ENCODE results near the gene OR10J1.
"Not testable (repeated sequence)": the region's sequence is repeated elsewhere in the genome, so short reads cannot be mapped to it uniquely, and the experiment has no call there.

The OR10J1 gene

DNA sequence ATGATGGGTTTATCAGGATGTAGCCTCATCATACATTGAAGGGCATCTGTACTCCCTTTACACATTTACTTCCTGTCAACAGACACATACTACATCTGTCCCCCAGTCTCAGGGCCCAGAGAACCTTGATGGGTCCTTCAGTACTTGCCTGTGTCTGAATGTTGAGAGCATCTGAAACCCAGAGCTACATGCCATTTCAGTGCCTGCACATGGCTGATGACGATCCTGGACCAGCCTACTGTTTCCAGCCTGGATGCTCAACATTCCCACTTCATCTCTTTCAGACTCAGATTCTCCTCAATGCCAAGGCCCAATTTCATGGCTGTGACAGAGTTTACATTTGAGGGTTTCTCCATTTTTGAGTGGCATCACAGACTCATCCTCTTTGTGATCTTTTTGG, 7.6 kb upstream of the OR10J1 start, which contains the start of gene OR10J4:
TSS of gene OR10J4 (plus strand) at position 301 of the 400 bp plus-strand sequence.
- FAIRE-seq (no peak), DNase-seq (ENCODE audit: insufficient read length, low spot score) (no peak)
- TF ChIP-seq, protein P1, sequence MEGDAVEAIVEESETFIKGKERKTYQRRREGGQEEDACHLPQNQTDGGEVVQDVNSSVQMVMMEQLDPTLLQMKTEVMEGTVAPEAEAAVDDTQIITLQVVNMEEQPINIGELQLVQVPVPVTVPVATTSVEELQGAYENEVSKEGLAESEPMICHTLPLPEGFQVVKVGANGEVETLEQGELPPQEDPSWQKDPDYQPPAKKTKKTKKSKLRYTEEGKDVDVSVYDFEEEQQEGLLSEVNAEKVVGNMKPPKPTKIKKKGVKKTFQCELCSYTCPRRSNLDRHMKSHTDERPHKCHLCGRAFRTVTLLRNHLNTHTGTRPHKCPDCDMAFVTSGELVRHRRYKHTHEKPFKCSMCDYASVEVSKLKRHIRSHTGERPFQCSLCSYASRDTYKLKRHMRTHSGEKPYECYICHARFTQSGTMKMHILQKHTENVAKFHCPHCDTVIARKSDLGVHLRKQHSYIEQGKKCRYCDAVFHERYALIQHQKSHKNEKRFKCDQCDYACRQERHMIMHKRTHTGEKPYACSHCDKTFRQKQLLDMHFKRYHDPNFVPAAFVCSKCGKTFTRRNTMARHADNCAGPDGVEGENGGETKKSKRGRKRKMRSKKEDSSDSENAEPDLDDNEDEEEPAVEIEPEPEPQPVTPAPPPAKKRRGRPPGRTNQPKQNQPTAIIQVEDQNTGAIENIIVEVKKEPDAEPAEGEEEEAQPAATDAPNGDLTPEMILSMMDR (IDR thresholded peaks at IDR 0.05; ENCODE audit: insufficient read depth, missing control alignments): no peak

DNA sequence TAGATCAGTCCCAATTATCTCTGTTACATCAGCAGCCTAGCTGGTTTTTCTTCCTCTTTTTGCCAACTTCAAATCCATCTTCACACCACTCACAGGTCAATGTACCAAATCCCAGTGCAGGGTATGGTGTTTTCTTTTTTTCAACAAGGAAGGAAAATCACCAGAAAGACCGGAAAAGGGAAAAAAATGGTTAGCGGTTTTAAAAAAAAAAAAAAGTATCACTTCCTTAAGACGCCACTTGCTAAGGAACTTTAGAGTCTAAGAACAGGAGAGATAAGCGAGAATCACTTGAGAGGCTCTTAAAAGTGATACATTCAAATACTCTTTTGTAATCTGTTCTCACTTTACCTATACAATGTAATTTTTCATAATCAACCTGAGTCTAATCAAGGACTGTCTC, 3.1 kb upstream of the OR10J1 start:
- DNase-seq (ENCODE audit: insufficient read length, low spot score) (no peak), FAIRE-seq (no peak)
- TF ChIP-seq, protein P1 (IDR thresholded peaks at IDR 0.05; ENCODE audit: insufficient read depth, missing control alignments): no peak

DNA sequence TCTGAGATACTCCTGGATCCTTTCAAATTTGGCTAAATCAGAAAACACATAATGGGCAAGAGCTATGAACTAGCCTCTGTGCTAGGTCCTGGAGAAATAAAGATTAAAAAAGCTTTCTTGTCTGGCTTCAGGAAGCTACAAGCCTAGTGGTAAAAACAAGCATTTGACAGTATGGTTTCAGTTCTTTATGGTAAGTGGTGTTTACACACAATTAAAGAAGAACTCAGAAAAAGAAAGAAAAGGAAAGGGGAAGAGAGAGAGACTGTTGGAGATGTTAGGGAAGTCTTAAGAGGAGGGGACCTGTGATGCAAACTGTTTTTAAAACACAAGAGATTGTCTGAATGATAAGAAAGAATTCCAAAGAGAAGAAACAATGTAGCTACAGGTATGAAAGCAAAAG, 1.8 kb downstream of the OR10J1 start:
- DNase-seq (ENCODE audit: insufficient read length, low spot score) (no peak), FAIRE-seq (no peak)
- TF ChIP-seq, protein P1 (IDR thresholded peaks at IDR 0.05; ENCODE audit: insufficient read depth, missing control alignments): no peak

DNA sequence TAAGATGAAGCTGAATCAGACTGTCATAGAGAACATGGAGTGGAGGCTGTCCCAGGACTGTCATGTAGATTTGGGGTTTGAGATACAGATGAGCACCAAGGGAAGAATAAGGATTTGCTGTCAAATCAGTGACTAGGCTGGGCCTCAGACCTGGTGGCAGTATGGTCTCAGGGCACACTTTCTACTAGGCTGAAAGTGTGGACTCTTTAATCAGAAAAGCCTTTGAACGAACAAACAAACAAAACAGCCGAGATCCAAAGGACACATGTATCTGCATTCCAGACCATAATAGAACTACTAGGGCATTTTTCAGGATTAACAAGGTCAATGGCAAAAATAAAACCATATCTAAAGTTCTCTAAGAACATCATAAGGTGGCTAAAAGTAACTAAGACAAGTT, 2.9 kb downstream of the OR10J1 start:
- TF ChIP-seq, protein P1 (IDR thresholded peaks at IDR 0.05; ENCODE audit: insufficient read depth, missing control alignments): no peak
- FAIRE-seq (peak; percentile 21), DNase-seq (ENCODE audit: insufficient read length, low spot score) (no peak)

DNA sequence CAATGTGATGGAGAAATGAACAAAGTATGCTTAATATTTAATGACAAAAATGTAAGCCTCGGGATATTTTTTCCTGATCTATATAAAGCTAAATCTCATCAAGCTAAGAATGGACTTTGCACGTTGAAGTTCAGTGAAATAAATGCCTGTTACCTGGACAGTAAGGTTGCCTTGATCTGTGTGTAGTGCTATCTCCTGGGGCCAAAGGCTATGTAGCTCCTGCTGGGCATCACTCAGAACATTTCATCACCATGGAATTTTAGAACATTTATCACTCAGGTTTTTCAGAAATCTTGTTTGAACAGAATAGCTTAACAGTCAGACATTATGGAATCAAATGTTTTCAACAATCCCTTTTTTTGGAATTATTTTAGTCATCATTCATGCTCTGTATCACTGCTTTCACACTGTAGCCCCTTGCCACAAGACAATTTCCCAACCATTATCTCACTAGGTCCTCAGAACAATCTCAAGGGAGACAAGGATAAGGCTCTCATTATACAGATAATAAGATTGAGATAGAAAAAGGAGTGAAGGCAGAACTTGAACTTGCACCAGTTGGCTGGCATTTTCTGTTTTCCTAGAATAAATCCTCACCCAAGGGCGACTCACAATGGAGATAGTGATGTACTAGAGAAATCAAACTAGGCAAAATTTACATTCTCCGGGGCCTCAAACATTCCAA, 3.7 kb downstream of the OR10J1 start:
- TF ChIP-seq, protein P1 (IDR thresholded peaks at IDR 0.05; ENCODE audit: insufficient read depth, missing control alignments): no peak
- DNase-seq (ENCODE audit: insufficient read length, low spot score) (no peak), FAIRE-seq (no peak)

DNA sequence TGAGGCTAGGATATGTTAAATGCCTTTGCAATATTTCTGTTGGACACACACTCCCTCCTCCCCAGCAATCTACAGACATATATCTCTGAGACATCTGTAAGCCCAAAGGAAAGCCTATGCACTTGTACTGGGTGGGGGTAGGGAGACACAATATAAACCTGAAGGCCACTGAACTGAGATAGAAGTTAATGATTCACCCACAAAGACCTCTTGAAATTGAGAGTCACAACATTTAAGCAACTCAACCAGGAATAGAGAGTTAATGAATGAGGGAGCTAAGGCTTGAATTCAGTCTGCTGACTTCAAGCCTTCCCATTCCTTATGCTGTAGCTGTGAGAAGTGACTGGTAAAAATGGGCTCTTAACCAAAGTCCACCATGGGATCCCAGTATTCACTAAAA, 5.0 kb downstream of the OR10J1 start:
- TF ChIP-seq, protein P1 (IDR thresholded peaks at IDR 0.05; ENCODE audit: insufficient read depth, missing control alignments): no peak
- FAIRE-seq (no peak), DNase-seq (ENCODE audit: insufficient read length, low spot score) (no peak)

DNA sequence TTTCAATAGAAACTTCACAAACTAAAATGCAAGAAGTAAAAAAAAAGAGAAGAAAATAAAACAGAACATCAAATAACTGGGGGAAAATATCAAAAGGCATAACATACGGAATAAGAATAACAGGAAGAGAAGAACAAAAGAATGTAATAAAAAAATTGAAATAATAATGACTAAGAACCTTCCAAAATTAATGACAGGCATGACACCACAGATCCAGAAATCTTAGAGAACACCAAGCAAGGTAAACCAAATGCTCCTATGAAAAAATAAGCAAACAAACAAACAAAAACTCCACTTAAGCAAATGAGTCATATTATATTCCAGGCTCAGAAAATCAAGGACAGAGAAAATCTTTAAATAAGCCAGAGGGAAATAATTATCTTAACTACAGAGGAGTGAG, 8.7 kb downstream of the OR10J1 start:
- TF ChIP-seq, protein P1 (IDR thresholded peaks at IDR 0.05; ENCODE audit: insufficient read depth, missing control alignments): no peak
- FAIRE-seq: no peak
- DNase-seq (ENCODE audit: insufficient read length, low spot score): no peak

DNA sequence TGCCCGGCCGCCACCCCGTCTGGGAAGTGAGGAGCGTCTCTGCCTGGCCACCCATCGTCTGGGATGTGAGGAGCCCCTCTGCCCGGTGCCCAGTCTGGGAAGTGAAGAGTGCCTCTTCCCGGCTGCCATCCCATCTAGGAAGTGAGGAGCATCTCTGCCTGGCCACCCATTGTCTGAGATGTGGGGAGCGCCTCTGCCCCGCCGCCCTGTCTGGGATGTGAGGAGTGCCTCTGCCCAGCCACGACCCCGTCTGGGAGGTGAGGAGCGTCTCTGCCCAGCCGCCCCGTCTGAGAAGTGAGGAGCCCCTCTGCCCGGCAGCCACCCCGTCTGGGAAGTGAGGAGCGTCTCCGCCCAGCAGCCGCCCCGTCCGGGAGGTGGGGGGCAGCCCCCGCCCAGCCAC, 10.1 kb downstream of the OR10J1 start:
- not testable (repeated sequence) for DNase-seq (ENCODE audit: insufficient read length, low spot score); FAIRE-seq
